ENCODE results near the gene SLC10A2.
"Not testable (repeated sequence)": the region's sequence is repeated elsewhere in the genome, so short reads cannot be mapped to it uniquely, and the experiment has no call there.

Gene SLC10A2

GRCh38 chr13:103099722-103100293 lies 33.6 kb upstream of the SLC10A2 start:
- TF ChIP-seq, protein P1, sequence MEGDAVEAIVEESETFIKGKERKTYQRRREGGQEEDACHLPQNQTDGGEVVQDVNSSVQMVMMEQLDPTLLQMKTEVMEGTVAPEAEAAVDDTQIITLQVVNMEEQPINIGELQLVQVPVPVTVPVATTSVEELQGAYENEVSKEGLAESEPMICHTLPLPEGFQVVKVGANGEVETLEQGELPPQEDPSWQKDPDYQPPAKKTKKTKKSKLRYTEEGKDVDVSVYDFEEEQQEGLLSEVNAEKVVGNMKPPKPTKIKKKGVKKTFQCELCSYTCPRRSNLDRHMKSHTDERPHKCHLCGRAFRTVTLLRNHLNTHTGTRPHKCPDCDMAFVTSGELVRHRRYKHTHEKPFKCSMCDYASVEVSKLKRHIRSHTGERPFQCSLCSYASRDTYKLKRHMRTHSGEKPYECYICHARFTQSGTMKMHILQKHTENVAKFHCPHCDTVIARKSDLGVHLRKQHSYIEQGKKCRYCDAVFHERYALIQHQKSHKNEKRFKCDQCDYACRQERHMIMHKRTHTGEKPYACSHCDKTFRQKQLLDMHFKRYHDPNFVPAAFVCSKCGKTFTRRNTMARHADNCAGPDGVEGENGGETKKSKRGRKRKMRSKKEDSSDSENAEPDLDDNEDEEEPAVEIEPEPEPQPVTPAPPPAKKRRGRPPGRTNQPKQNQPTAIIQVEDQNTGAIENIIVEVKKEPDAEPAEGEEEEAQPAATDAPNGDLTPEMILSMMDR (IDR thresholded peaks at IDR 0.05; ENCODE audit: low read depth, low read length) = no peak
- H3K4me3 ChIP-seq (ENCODE audit: low read depth, low read length) = no peak overlapping the region

DNA sequence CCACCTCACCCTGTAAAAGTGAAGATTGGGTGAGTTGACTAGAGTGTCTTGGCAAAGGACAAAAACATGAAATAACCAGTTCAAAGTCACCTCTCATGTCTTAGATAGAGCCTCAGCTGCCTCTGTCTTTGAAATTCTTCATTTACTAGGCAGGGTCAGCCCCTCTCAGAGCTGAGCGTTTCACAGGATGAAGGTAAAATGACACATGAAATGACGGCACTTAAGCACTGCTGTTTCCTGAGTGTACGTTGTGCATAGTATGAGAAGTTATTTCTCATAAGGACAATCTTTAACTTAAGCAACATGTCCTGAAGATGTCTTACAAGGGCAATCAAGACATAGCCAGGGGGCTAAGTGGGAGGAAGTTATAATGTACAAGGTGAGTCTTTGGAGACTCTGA lies 32.3 kb upstream of the SLC10A2 start:
- TF ChIP-seq, protein P1 (IDR thresholded peaks at IDR 0.05; ENCODE audit: low read depth, low read length) = no peak
- H3K4me3 ChIP-seq (ENCODE audit: low read depth, low read length) = no peak overlapping the region

DNA sequence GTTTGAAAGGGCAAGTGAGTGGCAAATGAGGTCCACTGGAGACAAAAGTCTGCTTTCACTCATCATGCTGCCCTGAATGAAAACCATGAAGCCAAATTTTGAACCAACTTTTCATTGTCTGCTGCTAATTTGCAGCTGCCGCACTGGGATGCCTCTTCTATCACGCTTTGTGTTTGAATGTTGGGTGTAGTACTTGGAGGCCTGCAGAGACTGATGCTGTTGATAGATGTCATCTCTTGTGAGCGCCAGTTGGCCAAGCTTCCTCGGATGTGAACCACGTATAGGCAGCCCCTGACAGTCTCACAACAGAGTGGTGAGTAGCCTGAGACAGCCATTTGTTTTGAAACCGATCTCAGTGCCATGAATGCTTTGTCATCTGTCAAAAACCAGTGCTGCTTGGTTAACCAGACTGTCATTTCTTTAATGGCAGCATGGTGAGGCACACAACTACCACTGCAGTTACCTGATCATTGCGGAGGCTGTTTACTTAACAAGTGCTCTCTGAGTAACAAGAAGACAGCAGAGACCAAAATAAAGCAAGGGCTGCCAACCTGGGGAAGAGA lies 31.2 kb upstream of the SLC10A2 start:
- TF ChIP-seq, protein P1 (IDR thresholded peaks at IDR 0.05; ENCODE audit: low read depth, low read length) = no peak
- H3K4me3 ChIP-seq (ENCODE audit: low read depth, low read length) = no peak overlapping the region

- H3K4me3 ChIP-seq (ENCODE audit: low read depth, low read length) = not testable (repeated sequence)
Observed at GRCh38 chr13:103093649-103094048, 27.4 kb upstream of the SLC10A2 start.

DNA sequence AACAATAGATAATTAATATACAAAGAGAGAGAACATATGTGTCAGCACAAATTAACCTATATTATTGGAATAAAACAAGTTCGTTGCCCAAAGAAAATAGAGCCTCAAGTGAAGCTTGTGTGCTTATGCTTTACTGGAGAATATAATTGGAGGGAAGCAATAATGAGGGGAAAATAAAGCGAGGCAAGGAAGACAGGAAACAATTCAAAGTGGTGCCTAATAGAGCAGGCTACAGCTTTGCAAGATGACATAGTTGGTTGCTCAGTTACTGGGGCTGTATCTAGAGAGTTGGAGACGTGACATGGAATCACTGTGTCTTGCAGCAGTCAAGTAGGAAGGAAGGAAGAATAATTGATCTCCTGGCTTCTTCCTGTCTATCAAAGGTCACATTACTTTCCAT lies 21.1 kb upstream of the SLC10A2 start:
- no peak overlapping the region for H3K4me3 ChIP-seq (ENCODE audit: low read depth, low read length)
- TF ChIP-seq, protein P1 (IDR thresholded peaks at IDR 0.05; ENCODE audit: low read depth, low read length) = no peak

DNA sequence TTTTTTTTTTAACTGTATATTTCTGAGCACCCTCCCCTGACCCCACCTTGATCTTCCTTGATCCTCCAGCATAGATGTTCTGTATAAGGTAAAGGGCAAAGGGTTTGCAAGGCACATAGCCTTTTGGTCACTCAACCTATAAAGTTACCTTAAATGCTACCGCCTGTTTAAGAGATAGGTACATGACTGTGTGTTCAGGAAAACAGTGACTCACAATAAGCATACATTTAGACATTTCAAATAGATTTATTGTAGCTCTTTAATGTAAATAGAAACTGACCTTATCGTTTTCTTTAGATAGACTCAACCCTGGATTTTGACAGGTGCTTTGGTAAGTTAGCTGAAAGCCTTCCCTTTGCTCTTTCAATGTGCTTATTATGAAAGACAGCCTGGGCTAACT lies 15.2 kb upstream of the SLC10A2 start:
- no peak overlapping the region for H3K4me3 ChIP-seq (ENCODE audit: low read depth, low read length)
- TF ChIP-seq, protein P1 (IDR thresholded peaks at IDR 0.05; ENCODE audit: low read depth, low read length) = no peak

GRCh38 chr13:103078158-103078557 lies 11.9 kb upstream of the SLC10A2 start:
- TF ChIP-seq, protein P1 (IDR thresholded peaks at IDR 0.05; ENCODE audit: low read depth, low read length) = no peak
- H3K4me3 ChIP-seq (ENCODE audit: low read depth, low read length) = no peak overlapping the region

DNA sequence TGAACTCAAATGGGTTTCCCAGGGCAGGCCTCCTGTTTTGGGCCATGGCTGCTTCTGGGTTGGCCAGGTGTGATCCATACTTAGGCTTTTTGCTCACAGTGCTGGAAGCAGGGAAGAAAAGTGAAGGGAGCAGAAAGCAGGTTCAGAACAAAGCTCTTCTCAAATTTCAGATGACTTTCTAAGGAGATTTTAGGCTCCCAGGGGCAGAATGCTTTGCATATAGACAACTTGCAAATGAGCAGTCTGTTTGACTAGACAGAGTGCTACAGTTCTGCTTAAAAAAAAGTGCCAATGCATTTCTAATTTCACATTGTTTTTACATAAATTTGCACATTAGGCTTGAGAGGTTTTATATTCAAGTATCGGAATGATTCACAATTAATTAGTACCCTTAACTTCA lies 2.6 kb upstream of the SLC10A2 start:
- H3K4me3 ChIP-seq (ENCODE audit: low read depth, low read length) = no peak overlapping the region
- TF ChIP-seq, protein P1 (IDR thresholded peaks at IDR 0.05; ENCODE audit: low read depth, low read length) = no peak
